A549 (cell line): ENCODE measurements around the gene PROSER1. TPM values are rescaled to one million over a fixed set of nuclear protein-coding genes. Genes with fewer than 3 reads are reported as not detected.

Experiments used
- ATAC-seq, 2 experiments: fragments of 200-7000 bp in 1 of 2; fragments of >200 bp in 1 of 2; cut with Nextera tagmentation in 1 of 2; cut with Tn5 transposase in 1 of 2; 3 replicates each; pipeline versions ENCODE4 v1.8.0 to v1.9.1; 2018 to 2020; ENCODE audit warnings: mild to moderate bottlenecking in 1 of 2, moderate library complexity in 1 of 2
- CTCF ChIA-PET: fragments of 300-600 bp; sonication (Branson Sonifier 250); formaldehyde crosslinking; extraction: SDS; loops from one replicate; lab custom pipeline; 2021; ENCODE audit warnings: antibody characterized with exemption, inconsistent platforms; lab: Yijun Ruan, JAX
- POLR2A ChIA-PET: fragments of 350-600 bp; formaldehyde crosslinking; extraction: SDS; loops from one replicate; lab custom pipeline; 2021; ENCODE audit warnings: antibody characterized with exemption, inconsistent platforms; lab: Yijun Ruan, JAX
- DNase-seq, 2 experiments: peaks; one replicate each; pipeline versions ENCODE4 v3.0.0 to v3.0.0-alpha.2; 2011 to 2016; ENCODE audit warnings: low read depth in 1 of 2, low spot score in 1 of 2
- FAIRE-seq: peaks from 2 replicates; lab custom pipeline; 2011; peaks lifted over from hg19 to GRCh38; lab: Jason Lieb, UNC
- H3K27ac ChIP-seq, 2 experiments: fragments of >200 bp; sonication (Bioruptor Twin); formaldehyde crosslinking; 3 replicates each; pipeline ENCODE4 v1.5.1; 2016 to 2017
- H3K4me1 ChIP-seq: fragments of >200 bp; sonication (Bioruptor Twin); formaldehyde crosslinking; 3 replicates; pipeline ENCODE4 v1.6.1; 2016
- H3K4me2 ChIP-seq: fragments of >200 bp; sonication (Bioruptor Twin); formaldehyde crosslinking; 3 replicates; pipeline ENCODE4 v1.6.1; 2016
- H3K4me3 ChIP-seq: fragments of >200 bp; sonication (Bioruptor Twin); formaldehyde crosslinking; 3 replicates; pipeline ENCODE4 v1.5.1; 2016
- H3K9me3 ChIP-seq: fragments of >200 bp; sonication (Bioruptor Twin); formaldehyde crosslinking; 3 replicates; pipeline ENCODE4 v1.6.1; 2016
- BCL3 ChIP-seq: fragments of >200 bp; sonication (Bioruptor Twin); formaldehyde crosslinking; IDR thresholded peaks from 3 replicates; pipeline ENCODE4 v1.6.1; 2016
- CEBPB ChIP-seq, 2 experiments: fragments of >200 bp in 1 of 2; sonication (Bioruptor Twin) in 1 of 2; formaldehyde crosslinking in 1 of 2; IDR thresholded peaks; 2 replicates each; pipeline ENCODE4 v1.6.1; 2012 to 2016
- E2F6 ChIP-seq: IDR thresholded peaks from 2 replicates; pipeline ENCODE4 v1.6.1; 2012; ENCODE audit warnings: low read depth, borderline replicate concordance
- HDAC2 ChIP-seq: fragments of 200-600 bp; sonication (generic); IDR thresholded peaks from 2 replicates; pipeline ENCODE4 v1.6.1; 2016
- HMGXB4 ChIP-seq: fragments of 250-450 bp; sonication (Bioruptor Pico); IDR thresholded peaks from 2 replicates; pipeline ENCODE4 v1.5.0; 2021; ENCODE audit warnings: mild to moderate bottlenecking, moderate library complexity, borderline replicate concordance
- HOXA7 ChIP-seq: fragments of 250-450 bp; sonication (Bioruptor Pico); IDR thresholded peaks from 2 replicates; pipeline ENCODE4 v1.5.0; 2020; ENCODE audit warnings: mild to moderate bottlenecking, moderate library complexity
- HOXB13 ChIP-seq: fragments of 250-450 bp; sonication (Bioruptor Pico); IDR thresholded peaks from 2 replicates; pipeline ENCODE4 v1.5.0; 2020; ENCODE audit warnings: low read depth, mild to moderate bottlenecking, moderate library complexity
- JUN ChIP-seq, 2 experiments: fragments of >200 bp; sonication (Bioruptor Twin); formaldehyde crosslinking; IDR thresholded peaks; 2 replicates in 1 of 2; 3 replicates in 1 of 2; pipeline ENCODE4 v1.6.1; 2016 to 2017
- MAFK ChIP-seq: fragments of 450-650 bp; IDR thresholded peaks from 2 replicates; pipeline ENCODE4 v1.6.1; 2014; ENCODE audit not compliant: partially characterized antibody
- NFE2L2 ChIP-seq: fragments of 150-350 bp; conservative IDR thresholded peaks from 2 replicates; pipeline ENCODE4 v1.6.1; 2014; ENCODE audit warnings: low read length
- NPAS2 ChIP-seq: fragments of 250-450 bp; sonication (Bioruptor Pico); IDR thresholded peaks from 2 replicates; pipeline ENCODE4 v1.8.0; 2022; ENCODE audit warnings: mild to moderate bottlenecking, moderate library complexity, borderline replicate concordance
- PBX3 ChIP-seq: IDR thresholded peaks from 2 replicates; pipeline ENCODE4 v1.6.1; 2012
- PHF8 ChIP-seq: fragments of 200-600 bp; sonication (generic); IDR thresholded peaks from 2 replicates; pipeline ENCODE4 v1.6.1; 2016; ENCODE audit warnings: low read depth, mild to moderate bottlenecking, antibody characterized with exemption, moderate library complexity, borderline replicate concordance
- POLR2A ChIP-seq: IDR thresholded peaks from 2 replicates; pipeline ENCODE4 v1.6.1; 2012; ENCODE audit warnings: mild to moderate bottlenecking, low read length
- POLR2AphosphoS2 ChIP-seq: conservative IDR thresholded peaks from 2 replicates; pipeline ENCODE4 v1.6.1; 2012; ENCODE audit warnings: low read length, improper control_type of control experiment, inconsistent platforms
- RAD21 ChIP-seq, 2 experiments: fragments of >200 bp in 1 of 2; sonication (Bioruptor Twin) in 1 of 2; formaldehyde crosslinking in 1 of 2; IDR thresholded peaks in 1 of 2; conservative IDR thresholded peaks in 1 of 2; 2 replicates in 1 of 2; 3 replicates in 1 of 2; pipeline ENCODE4 v1.6.1; 2012 to 2018; ENCODE audit warnings: inconsistent platforms in 1 of 2
- SMC3 ChIP-seq: fragments of >200 bp; sonication (Bioruptor Twin); formaldehyde crosslinking; IDR thresholded peaks from 3 replicates; pipeline ENCODE4 v1.6.1; 2018; ENCODE audit warnings: inconsistent platforms
- SREBF2 ChIP-seq: fragments of 450-650 bp; IDR thresholded peaks from 2 replicates; pipeline ENCODE4 v1.6.1; 2014; ENCODE audit warnings: mild to moderate bottlenecking, moderate library complexity
- TFCP2L1 ChIP-seq: fragments of 250-450 bp; sonication (Bioruptor Pico); IDR thresholded peaks from 2 replicates; pipeline ENCODE4 v1.5.0; 2021; ENCODE audit warnings: mild to moderate bottlenecking
- ZFP36 ChIP-seq: fragments of 450-650 bp; IDR thresholded peaks from 2 replicates; pipeline ENCODE4 v1.6.1; 2014; ENCODE audit warnings: borderline replicate concordance; ENCODE audit not compliant: partially characterized antibody
- ZNF302 ChIP-seq: fragments of 250-450 bp; sonication (Bioruptor Pico); IDR thresholded peaks from 2 replicates; pipeline ENCODE4 v1.9.0; 2021; ENCODE audit warnings: inconsistent platforms, mild to moderate bottlenecking, moderate library complexity
- ZSCAN20 ChIP-seq: fragments of 250-450 bp; sonication (Bioruptor Pico); IDR thresholded peaks from 2 replicates; pipeline ENCODE4 v1.8.0; 2022; ENCODE audit warnings: mild to moderate bottlenecking, moderate library complexity
- WGBS: methylation state at CpG from one replicate; pipeline ENCODE4 v1.1.6; 2017; ENCODE audit errors: missing lambda C conversion rate; 5-methylcytosine and 5-hydroxymethylcytosine counted together
- polyA plus RNA-seq, 4 experiments: library from polyadenylated mRNA; depleted of rRNA in 3 of 4; stranded (reverse); fragments of >200 nt; fragmentation: RNase III in 1 of 4; extraction: RNeasy Plus Mini Kit Qiagen cat#74134 plus additional on column Dnase treatment in 1 of 4; gene quantifications; 2 replicates in 3 of 4; 3 replicates in 1 of 4; pipeline ENCODE4 v1.2.3, GENCODE V29; 2011 to 2017
- TF ChIP-seq, protein P1 (sequence below): fragments of >200 bp; sonication (Bioruptor Twin); formaldehyde crosslinking; IDR thresholded peaks from 3 replicates; pipeline ENCODE4 v1.5.1; 2016

Gene PROSER1
- polyA plus RNA-seq, 2 of the 4 experiments (the other 2 are of a cell fraction), result 9.9 to 19.0 TPM

- TF ChIP-seq E2F6 (no peak), PHF8 (no peak), NFE2L2 (no peak), ZNF302 (CRISPR knock-in tag) (no peak)
Observed at GRCh38 chr13:38981096-38981495, 56.8 kb downstream of the PROSER1 start (continued).

DNA sequence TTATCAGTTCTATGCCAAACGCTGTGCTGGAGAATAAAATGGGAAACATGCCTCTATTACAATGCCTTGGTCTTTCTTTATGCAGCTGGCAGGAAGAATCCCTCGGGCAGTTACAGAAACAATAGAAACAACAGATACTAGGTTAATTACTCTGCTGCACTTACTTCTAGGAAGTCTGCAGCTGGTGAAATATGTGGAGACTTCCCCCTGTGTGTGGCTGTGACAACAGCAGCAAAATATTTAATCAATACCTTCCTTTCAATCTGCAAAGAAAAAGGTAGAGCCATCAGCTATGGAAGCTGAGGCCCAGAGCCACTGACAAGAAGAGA lies 57.2 kb downstream of the PROSER1 start:
- POLR2A ChIA-PET, result no interaction called here
- 0% methylated on average over 2 of the region's 2 CpGs for WGBS
- Histone ChIP-seq H3K4me2 (no peak overlapping the region), H3K4me3 (no peak overlapping the region), H3K4me1 (no peaks in the 10 kb centered on the region), H3K27ac (no peak overlapping the region)
- FAIRE-seq (no peak), DNase-seq (no peak)
- no peak for TF ChIP-seq CEBPB (IDR thresholded peaks at IDR 0.05)
- TF ChIP-seq TFCP2L1 (CRISPR knock-in tag), result no peak
- TF ChIP-seq NFE2L2, result no peak
- TF ChIP-seq ZSCAN20 (CRISPR knock-in tag), result no peak
- TF ChIP-seq HMGXB4 (CRISPR knock-in tag), result no peak
- TF ChIP-seq ZFP36, result no peak
- TF ChIP-seq PBX3, result no peak
- TF ChIP-seq JUN (IDR thresholded peaks at IDR 0.05), result no peak
- TF ChIP-seq, all 56 proteins: peak for 0
- H3K9me3 ChIP-seq, result no peaks in the 10 kb centered on the region
- CTCF ChIA-PET, result no interaction called here
- ATAC-seq, result no peak

DNA sequence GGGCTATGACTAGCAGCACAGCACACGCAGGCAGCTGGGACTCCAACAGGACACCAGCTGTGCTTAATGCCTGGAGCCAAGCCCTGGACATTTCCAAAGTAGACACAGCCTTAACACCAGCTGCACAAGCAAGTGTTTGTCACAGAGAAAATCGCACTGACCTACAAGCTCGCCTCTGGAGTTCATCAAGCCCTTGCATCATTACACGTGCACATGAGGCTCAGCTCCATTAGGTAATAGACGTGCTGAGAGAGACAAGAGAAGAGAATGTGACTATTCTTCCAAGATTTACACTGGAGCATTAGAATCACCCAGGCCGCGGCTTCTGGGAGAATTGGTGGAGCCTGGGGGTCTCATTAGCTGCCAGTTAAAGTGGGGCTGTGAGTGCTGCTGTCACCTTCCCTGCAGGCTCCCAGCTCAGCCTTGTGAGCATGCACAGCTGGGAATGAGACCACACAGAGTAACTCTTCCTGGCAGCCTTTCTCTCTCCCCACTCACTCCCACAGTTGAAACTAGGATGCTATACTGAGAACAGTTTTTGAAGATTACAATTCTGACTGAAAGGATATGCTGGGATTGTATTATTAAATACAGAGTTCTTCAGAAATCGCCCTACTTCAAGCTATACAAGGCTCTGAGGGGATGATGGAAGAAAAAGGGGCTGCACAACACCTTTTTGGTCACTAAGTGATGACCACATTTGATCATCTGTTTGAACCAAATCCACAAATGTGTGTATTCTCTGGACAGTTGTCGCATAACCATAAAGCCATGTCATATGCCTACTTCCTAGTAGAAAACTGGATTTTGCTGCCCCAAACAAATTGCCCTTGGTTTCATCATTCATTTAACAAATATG lies 57.8 kb downstream of the PROSER1 start:
- no peak for FAIRE-seq
- no peak overlapping the region for H3K4me3 ChIP-seq
- H3K4me2 ChIP-seq, result no peak overlapping the region
- no peak for TF ChIP-seq HOXB13 (CRISPR knock-in tag)
- no peak for TF ChIP-seq BCL3
- no peak for TF ChIP-seq RAD21 (conservative IDR thresholded peaks at IDR 0.05 in 1 of 2, IDR thresholded peaks at IDR 0.05 in 1 of 2)
- TF ChIP-seq E2F6, result no peak
- no peak for TF ChIP-seq SMC3
- TF ChIP-seq POLR2AphosphoS2, result no peak
- TF ChIP-seq SREBF2, result no peak
- no peak for TF ChIP-seq NPAS2 (CRISPR knock-in tag)
- no peak for TF ChIP-seq POLR2A
- no peak for TF ChIP-seq HDAC2
- no peak for TF ChIP-seq HOXA7 (CRISPR knock-in tag)
- TF ChIP-seq, protein P1, sequence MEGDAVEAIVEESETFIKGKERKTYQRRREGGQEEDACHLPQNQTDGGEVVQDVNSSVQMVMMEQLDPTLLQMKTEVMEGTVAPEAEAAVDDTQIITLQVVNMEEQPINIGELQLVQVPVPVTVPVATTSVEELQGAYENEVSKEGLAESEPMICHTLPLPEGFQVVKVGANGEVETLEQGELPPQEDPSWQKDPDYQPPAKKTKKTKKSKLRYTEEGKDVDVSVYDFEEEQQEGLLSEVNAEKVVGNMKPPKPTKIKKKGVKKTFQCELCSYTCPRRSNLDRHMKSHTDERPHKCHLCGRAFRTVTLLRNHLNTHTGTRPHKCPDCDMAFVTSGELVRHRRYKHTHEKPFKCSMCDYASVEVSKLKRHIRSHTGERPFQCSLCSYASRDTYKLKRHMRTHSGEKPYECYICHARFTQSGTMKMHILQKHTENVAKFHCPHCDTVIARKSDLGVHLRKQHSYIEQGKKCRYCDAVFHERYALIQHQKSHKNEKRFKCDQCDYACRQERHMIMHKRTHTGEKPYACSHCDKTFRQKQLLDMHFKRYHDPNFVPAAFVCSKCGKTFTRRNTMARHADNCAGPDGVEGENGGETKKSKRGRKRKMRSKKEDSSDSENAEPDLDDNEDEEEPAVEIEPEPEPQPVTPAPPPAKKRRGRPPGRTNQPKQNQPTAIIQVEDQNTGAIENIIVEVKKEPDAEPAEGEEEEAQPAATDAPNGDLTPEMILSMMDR, result no peak
- no peak for TF ChIP-seq MAFK
- no peak for DNase-seq
- H3K9me3 ChIP-seq, result no peaks in the 10 kb centered on the region
- no peak overlapping the region for H3K27ac ChIP-seq
- no peaks in the 10 kb centered on the region for H3K4me1 ChIP-seq
- ATAC-seq, result no peak
- WGBS, result 30% methylated on average over 7 of the region's 9 CpGs
- ChIA-PET CTCF (no interaction called here), POLR2A (no interaction called here)
